Muscle of arm (tissue), 12 donors: ENCODE results near the gene MBNL3. TPM values are rescaled to one million over a fixed set of nuclear protein-coding genes. Genes with fewer than 3 reads are reported as not detected.

Experiments
- DNase-seq: peaks from one replicate; pipeline ENCODE4 v3.0.0-alpha.2; 2013
- polyA plus RNA-seq, 12 donors: library from polyadenylated mRNA; unstranded; fragments of 120-200 nt; gene quantifications; one replicate each; pipeline ENCODE4 v1.2.1, GENCODE V29; 2013; ENCODE audit not compliant: insufficient read length in 12 of 12

MBNL3 gene
- polyA plus RNA-seq, 12 donors = 11.5 to 31.4 (median 15.2) TPM; not detected in 1

- no peak for DNase-seq
Measured at GRCh38 chrX:132423323-132423722, 65.5 kb downstream of the MBNL3 start.

- no peak for DNase-seq
Measured at GRCh38 chrX:132415012-132415411, 73.8 kb downstream of the MBNL3 start.

DNA sequence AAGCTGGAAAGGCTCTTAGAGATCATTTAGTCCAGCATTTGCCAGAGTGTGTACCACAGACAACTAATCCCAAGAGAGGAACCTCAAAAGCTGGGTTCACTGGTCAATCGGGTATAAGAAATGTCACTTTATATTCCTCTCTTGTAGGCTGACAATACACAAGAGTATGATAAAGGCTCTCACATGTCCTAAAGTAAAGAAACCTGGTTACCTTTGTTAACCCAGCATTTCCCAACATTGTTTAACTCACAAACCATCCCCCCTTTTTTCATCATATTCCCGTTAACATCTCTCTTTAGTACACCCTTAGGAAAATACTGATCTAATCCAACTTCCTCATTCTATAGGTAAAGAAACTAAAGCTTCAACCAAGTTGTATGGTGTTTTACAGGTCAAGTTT, 74.4 kb downstream of the MBNL3 start:
- DNase-seq = no peak

GRCh38 chrX:132413459-132413858, 75.4 kb downstream of the MBNL3 start:
- DNase-seq = no peak

DNA sequence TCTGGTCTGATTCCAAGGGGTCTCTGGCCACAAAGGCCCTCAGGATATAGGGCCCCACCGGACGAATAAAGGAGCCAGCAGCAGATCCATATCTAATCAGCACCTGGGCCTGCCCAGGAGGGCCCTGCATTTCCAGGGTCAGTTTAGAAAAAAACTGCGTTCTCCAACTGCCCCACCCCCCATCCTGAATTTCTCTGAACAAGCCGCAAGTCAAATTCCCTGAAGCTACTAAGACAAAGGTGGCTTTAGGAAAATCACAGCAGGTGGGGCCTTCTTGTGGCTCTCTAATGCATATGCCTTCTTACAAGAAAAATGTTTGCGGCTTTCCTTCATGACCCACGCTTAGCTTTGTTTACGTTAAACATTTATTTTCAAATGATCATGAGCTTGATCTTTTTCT, 76.6 kb downstream of the MBNL3 start:
- DNase-seq = no peak

- no peak for DNase-seq
Measured at GRCh38 chrX:132411310-132411977, 77.4 kb downstream of the MBNL3 start.

DNA sequence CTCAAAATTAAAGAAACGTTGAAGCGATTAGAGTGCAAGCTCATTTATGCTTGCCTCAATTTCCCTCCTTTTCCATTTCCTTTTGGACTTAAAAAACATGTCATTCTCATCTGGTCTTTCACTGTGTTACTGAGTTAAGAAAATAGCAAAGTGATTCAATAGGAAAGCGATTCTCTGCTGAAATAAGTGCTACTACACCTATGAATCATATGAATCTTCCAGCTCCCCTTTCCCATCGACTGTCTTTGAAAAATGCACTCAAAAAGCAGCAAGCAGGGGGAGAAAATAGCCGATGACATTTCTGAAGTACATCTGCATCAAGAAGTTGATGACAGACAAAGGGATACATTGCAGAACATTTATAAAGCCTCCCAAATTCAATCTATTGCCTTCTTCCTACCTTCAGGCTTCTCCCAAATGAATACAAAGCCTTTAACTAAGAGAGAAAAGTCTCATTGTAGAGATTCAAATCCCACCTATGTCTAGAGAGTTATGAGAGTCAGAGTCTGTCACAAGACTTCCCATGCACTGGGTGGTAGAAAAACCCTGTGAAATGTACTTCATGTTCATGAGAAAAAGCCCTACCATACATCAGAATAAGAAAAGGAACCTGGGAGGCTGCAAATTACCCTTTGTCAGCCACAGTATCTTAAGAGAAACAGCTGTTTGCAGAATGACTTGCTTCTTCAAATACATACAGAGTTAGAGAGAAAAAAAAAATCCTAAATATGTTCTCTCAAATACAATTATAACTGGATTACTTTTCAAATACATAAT, 78.9 kb downstream of the MBNL3 start:
- DNase-seq = no peak

DNA sequence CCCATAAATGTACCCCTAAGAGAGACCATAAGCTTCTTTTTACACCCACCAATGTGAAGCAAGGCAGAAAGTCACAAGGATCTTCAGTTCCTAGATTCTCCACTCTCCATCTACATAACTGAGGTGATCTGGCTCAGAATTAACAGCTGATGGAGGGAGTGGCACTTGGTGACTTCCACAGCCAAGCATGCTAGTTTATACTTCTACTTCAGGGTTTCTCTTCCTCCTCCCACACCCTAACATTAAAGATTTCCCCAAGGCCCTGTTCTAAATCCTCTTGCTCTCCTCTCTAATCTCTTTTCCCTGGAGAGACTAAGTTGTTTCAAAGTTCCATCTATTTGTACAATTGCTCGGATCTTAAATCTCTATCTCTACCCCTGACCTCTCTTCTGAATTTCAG, 81.1 kb downstream of the MBNL3 start:
- no peak for DNase-seq

DNA sequence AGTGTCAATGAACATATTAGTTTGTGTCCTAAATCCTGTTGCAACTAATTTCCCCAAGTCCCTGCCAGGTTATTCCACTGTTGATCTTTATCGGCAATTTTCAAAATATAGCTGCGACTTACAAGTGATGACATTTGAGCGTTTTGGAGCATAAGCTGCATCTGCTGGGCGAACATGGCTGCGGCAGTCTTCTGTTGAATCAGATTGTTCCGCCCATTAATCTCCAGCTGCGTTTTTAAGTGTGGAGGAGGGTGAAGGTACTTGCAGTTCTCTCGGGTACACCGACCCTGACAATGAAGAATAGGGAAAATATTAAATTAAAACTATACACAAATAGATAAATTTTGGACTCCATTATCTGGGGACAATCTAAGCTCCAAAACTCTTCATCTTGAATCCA, 82.7 kb downstream of the MBNL3 start:
- DNase-seq = no peak

GRCh38 chrX:132404266-132404665, 84.6 kb downstream of the MBNL3 start:
- no peak for DNase-seq

DNA sequence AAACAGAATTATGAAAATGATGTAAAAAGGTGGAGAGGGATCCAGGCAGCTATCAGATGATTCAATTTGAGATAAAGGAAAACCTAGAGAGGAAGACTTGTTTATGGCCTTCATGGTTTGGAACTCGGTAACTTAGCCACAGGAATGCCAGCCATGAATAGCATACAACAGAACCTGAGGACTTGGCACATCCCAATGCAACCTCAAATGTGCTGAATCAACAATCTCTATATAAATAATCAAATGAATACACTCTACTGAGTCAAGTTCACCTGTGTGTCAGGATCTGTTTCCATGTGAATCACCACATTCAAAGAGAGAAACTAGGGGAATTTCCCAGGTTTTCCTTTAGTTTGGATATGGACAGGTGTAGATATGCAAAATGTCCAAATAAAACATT, 86.9 kb downstream of the MBNL3 start:
- no peak for DNase-seq

DNA sequence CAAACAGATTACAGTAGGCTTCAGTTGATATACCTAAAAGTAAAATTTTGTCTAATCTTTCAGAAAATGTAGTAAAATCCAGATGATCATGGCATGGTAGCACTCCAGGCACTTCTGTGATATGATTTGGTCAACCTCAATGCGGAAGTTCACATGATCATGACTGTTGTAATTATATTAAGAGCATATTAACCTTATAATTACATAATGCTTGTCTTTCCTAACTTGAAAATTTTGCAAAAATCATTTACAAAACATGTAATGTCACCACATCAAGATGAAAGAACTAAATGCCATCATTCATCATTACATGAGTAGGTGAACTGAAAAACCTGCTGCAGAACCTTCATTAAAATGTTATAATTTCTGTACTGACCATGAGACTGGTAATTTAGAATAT, 88.1 kb downstream of the MBNL3 start:
- DNase-seq = no peak

- DNase-seq = no peak
Measured at GRCh38 chrX:132395645-132396044, 93.2 kb downstream of the MBNL3 start.

DNA sequence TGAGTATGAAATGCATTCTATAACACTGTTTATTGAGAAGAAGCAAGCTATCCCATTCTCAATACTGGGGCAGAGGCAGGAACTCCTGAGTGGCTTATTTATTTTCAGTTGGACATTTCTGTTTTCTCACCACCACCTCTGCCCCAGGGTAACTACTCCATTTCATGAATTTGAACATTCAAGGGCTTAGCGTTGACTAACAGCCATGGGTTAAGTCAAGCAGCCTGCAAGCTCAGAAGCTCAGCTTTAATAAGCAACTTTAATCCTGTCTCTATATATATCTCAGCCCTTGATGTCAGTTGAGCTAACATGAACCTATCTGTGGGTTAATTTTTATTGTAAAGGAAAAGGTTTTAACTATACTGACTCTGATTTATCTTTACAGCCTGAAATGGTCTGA, 93.8 kb downstream of the MBNL3 start:
- no peak for DNase-seq

GRCh38 chrX:132394591-132394990, 94.2 kb downstream of the MBNL3 start:
- no peak for DNase-seq

GRCh38 chrX:132393992-132394391, 94.8 kb downstream of the MBNL3 start:
- DNase-seq = no peak

- DNase-seq = no peak
Measured at GRCh38 chrX:132393485-132393884, 95.4 kb downstream of the MBNL3 start.

GRCh38 chrX:132393085-132393484, 95.8 kb downstream of the MBNL3 start:
- DNase-seq = no peak

DNA sequence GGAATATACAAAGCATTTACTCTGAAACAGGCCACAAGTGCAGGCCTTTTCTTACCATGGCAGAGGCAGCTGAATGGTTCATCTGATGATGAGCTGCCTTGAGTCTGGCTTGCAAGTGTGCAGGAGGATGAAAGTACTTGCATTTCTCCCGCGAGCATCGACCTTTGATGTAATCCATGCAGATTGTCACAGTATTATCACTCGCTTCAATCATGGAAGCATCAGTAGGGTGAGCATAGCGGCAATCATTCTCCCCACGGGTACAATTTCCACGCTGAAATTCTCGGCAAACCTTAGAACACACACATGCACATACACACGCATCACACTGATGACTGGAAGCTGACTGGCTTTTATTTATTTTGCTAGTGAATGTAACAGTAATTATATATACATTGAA, 98.0 kb downstream of the MBNL3 start:
- no peak for DNase-seq

DNA sequence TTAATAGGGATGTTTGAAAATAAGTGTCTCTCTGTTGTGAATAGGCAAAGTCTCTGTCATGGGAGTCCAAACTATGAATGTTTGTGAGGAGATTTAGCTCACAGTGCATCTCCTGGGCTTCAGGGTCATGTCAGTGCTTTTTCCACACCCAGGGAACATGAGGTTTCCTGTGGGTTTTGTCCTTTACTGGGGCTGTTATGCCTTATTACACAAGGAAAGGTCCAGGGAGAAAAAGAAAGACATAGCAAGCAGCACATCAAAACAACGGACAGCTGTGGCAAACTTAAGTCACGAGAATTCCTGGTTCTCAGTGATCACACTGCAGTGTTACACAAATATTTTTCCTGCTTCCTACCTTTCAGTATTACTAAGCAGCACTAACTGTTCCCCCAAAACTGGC, 99.4 kb downstream of the MBNL3 start:
- DNase-seq = no peak

DNA sequence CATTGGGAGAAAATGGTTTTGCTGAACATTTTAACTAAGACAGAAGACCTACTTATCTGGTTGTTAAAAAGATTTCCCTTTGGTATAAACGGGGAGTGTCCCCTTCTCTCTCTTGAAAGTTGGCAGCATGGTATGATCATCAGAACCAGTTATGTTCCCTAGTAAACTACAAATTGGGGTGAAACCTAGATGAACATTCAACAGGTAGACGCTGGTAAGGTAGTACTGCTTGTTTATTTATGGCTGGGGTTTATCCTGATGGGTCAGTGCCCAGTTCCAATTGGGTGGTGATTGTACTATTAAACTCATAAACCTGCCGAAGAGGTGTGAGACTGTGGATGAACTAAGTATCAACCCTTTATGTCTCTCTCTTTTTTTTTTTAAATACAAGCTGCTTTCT, 100.5 kb downstream of the MBNL3 start:
- DNase-seq = no peak

GRCh38 chrX:132384301-132384700, 104.5 kb downstream of the MBNL3 start:
- DNase-seq = no peak

- DNase-seq = no peak
Measured at GRCh38 chrX:132382068-132382467, 106.8 kb downstream of the MBNL3 start.

DNA sequence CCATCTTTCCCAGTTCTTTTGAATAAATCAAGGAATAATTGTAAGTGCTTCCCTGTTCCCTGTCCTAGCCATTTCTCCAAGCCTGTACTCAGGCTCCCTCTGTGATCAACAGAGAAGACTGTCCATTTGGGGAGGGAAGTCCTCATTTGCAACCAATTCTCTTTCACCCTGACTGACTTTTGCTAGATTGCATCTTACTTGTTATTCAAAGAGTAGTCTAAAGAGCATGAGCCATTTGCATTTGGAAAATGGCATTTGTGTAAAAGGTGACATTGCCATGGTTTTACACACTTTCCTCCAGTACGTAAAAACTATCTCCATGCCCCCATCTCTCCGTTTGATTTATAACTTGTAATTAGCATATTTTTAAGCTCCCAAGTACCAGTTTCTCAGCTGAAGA, 110.6 kb downstream of the MBNL3 start:
- DNase-seq = no peak
